RWPE2 (cell line): ENCODE measurements around the gene TOMM40.

ENCODE experiments used
- ATAC-seq: fragments of 200-7000 bp; cut with Tn5 transposase; 3 replicates; pipeline ENCODE4 v1.9.1; 2021; ENCODE audit warnings: low read depth
- DNase-seq: peaks from one replicate; pipeline ENCODE4 v3.0.0-alpha.2; 2020; ENCODE audit warnings: low spot score
- H3K27ac ChIP-seq: fragments of 450-650 bp; 2 replicates; pipeline ENCODE4 v1.5.1; 2017; ENCODE audit warnings: mild to moderate bottlenecking; ENCODE audit not compliant: poor library complexity, severe bottlenecking
- H3K27me3 ChIP-seq: fragments of 250-450 bp; sonication (Bioruptor Pico); 2 replicates; pipeline ENCODE4 v1.5.1; 2021; ENCODE audit warnings: mild to moderate bottlenecking, moderate library complexity; ENCODE audit not compliant: insufficient read depth, poor library complexity, severe bottlenecking
- H3K36me3 ChIP-seq: fragments of 250-450 bp; sonication (Bioruptor Pico); 2 replicates; pipeline ENCODE4 v1.5.1; 2020; ENCODE audit warnings: low read depth, mild to moderate bottlenecking, moderate library complexity
- H3K4me1 ChIP-seq: fragments of 250-450 bp; sonication (Bioruptor Pico); 2 replicates; pipeline ENCODE4 v1.5.1; 2021; ENCODE audit warnings: mild to moderate bottlenecking, moderate library complexity; ENCODE audit not compliant: insufficient read depth, poor library complexity, severe bottlenecking
- H3K4me3 ChIP-seq: fragments of 250-450 bp; sonication (Bioruptor Pico); 2 replicates; pipeline ENCODE4 v1.5.1; 2021; ENCODE audit warnings: mild to moderate bottlenecking, moderate library complexity; ENCODE audit not compliant: severe bottlenecking
- H3K9me3 ChIP-seq: fragments of 250-450 bp; sonication (Bioruptor Pico); 2 replicates; pipeline ENCODE4 v1.5.1; 2021; ENCODE audit warnings: mild to moderate bottlenecking, moderate library complexity; ENCODE audit not compliant: severe bottlenecking
- CTCF ChIP-seq: fragments of 450-650 bp; IDR thresholded peaks from one replicate; pipeline ENCODE4 v1.5.1; 2017; ENCODE audit warnings: mild to moderate bottlenecking, moderate library complexity; ENCODE audit not compliant: poor library complexity, severe bottlenecking

The TOMM40 gene

DNA sequence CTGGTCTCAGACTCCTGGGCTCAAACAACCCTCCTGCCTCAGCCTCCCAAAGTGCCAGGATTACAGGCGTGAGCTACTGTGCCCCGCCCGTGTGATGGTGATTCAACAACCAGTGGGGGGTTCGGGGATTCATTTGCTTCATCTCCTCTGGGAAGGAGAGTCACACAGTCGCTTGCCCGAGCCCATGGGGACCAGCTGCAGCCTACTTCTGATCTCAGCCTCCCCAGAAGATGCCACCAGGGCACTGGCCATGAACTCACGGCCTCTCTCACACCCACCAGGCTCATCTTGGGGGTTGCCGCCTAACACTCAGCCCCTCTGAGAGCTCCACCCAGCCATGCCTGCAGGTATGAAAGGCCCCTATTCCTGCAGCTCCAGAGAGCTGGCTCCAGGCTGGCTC, 6.8 kb downstream of the TOMM40 start:
- no peak for TF ChIP-seq CTCF
- DNase-seq (no peak), ATAC-seq (no peak)
- H3K36me3 ChIP-seq, result peaks cover 86% of the 10 kb centered on the region
- no peaks in the 10 kb centered on the region for H3K4me1 ChIP-seq
- H3K9me3 ChIP-seq, result no peaks in the 10 kb centered on the region
- H3K27me3 ChIP-seq, result no peaks in the 10 kb centered on the region
- no peak overlapping the region for H3K4me3 ChIP-seq
- no peak overlapping the region for H3K27ac ChIP-seq

DNA sequence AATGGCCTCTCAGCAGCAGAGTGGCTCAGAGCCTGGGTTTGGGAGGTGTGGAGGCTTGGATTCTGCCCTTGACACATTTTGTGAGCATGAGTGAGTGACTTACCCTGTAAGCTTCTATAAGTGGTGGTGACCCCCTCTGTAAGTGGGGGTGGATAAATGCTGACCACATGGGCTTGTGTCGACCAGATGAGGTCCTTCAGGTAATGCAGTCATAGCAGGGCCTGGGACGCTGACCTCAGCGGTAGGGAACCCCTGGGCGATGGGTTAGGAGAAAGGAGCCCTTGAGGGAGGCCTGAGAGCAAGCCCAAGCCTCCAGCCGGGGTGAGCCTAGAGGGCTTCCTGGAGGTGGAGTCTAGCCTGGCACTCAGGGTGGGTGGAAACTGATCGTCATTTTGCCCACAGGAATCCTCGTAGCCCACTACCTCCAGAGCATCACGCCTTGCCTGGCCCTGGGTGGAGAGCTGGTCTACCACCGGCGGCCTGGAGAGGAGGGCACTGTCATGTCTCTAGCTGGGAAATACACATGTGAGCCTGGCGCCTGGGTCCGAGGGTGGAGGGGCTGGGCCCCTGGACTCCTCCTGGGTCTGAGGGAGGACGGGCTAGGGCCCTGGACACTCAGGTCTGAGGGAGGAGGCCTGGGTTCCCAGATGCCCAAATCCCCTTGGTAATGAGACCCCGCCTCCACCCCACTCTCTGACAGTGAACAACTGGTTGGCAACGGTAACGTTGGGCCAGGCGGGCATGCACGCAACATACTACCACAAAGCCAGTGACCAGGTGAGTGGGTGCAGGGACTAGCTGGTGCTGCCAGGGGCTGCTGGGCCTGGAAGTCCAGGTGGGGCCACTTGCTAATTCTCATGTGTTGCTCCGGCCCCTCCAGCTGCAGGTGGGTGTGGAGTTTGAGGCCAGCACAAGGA, 9.5 kb downstream of the TOMM40 start:
- no peak for TF ChIP-seq CTCF
- ATAC-seq (no peak), DNase-seq (no peak)
- no peak overlapping the region for H3K27ac ChIP-seq
- H3K36me3 ChIP-seq, result peaks cover 63% of the 10 kb centered on the region
- H3K9me3 ChIP-seq, result no peaks in the 10 kb centered on the region
- H3K4me3 ChIP-seq, result no peak overlapping the region
- H3K27me3 ChIP-seq, result no peaks in the 10 kb centered on the region
- H3K4me1 ChIP-seq, result no peaks in the 10 kb centered on the region

DNA sequence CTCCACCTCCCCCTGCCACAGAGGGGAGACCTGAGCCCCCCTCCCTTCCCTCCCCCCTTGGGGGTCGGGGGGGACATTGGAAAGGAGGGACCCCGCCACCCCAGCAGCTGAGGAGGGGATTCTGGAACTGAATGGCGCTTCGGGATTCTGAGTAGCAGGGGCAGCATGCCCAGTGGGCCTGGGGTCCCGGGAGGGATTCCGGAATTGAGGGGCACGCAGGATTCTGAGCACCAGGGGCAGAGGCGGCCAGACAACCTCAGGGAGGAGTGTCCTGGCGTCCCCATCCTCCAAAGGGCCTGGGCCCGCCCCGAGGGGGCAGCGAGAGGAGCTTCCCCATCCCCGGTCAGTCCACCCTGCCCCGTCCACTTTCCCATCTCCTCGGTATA, 12.2 kb downstream of the TOMM40 start:
- Histone ChIP-seq H3K4me1 (no peaks in the 10 kb centered on the region), H3K27me3 (no peaks in the 10 kb centered on the region), H3K27ac (no peak overlapping the region), H3K4me3 (no peak overlapping the region), H3K36me3 (peaks cover 42% of the 10 kb centered on the region), H3K9me3 (no peaks in the 10 kb centered on the region)
- DNase-seq, result no peak
- ATAC-seq, result no peak
- TF ChIP-seq CTCF, result no peak

DNA sequence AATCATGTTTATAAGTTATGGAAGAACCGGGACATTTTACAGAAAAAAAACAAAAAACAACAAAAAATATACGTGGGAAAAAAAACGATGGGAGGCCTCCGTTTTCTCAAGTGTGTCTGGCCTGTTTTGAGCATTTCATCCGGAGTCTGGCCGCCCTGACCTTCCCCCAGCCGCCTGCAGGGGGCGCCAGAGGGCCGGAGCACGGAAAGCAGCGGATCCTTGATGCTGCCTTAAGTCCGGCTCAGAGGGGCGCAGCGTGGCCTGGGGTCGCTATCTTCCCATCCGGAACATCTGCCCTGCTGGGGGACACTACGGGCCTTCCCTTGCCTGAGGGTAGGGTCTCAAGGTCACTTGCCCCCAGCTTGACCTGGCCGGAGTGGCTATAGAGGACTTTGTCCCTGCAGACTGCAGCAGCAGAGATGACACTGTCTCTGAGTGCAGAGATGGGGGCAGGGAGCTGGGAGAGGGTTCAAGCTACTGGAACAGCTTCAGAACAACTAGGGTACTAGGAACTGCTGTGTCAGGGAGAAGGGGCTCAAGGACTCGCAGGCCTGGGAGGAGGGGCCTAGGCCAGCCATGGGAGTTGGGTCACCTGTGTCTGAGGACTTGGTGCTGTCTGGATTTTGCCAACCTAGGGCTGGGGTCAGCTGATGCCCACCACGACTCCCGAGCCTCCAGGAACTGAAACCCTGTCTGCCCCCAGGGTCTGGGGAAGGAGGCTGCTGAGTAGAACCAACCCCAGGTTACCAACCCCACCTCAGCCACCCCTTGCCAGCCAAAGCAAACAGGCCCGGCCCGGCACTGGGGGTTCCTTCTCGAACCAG, 12.8 kb downstream of the TOMM40 start:
- peaks cover 39% of the 10 kb centered on the region for H3K36me3 ChIP-seq
- H3K27ac ChIP-seq, result no peak overlapping the region
- TF ChIP-seq CTCF, result peak; percentile 96
- peak; percentile 18; the same call in 1 of the 3 replicates for ATAC-seq
- no peaks in the 10 kb centered on the region for H3K4me1 ChIP-seq
- DNase-seq, result no peak
- no peaks in the 10 kb centered on the region for H3K27me3 ChIP-seq
- no peak overlapping the region for H3K4me3 ChIP-seq
- H3K9me3 ChIP-seq, result no peaks in the 10 kb centered on the region
